DND-41 (cell line): ENCODE results near the gene UNC119B.

ENCODE experiments used
- CTCF ChIP-seq: IDR thresholded peaks from 2 replicates; pipeline ENCODE4 v1.5.1; 2012; ENCODE audit warnings: borderline replicate concordance, low read length, moderate library complexity, mild to moderate bottlenecking; ENCODE audit not compliant: poor library complexity, severe bottlenecking; ENCODE audit errors: extremely low read depth
- EZH2 ChIP-seq: IDR thresholded peaks from 3 replicates; pipeline ENCODE4 v1.6.1; 2012; ENCODE audit warnings: borderline replicate concordance, low read depth, mild to moderate bottlenecking, moderate library complexity, low read length, inconsistent platforms; ENCODE audit not compliant: severe bottlenecking

GRCh38 chr12:120741476-120742421 is 31.5 kb downstream of the UNC119B start:
- TF ChIP-seq CTCF (no peak), EZH2 (no peak)
